ENCODE data around the gene AMBP.

The AMBP gene

GRCh38 chr9:114051706-114052105 lies 26.4 kb downstream of the AMBP start:
- TF ChIP-seq CTCF (conservative IDR thresholded peaks at IDR 0.05; ENCODE audit: low read depth): no peak
- no peak for DNase-seq (ENCODE audit: low spot score)
- ChIA-PET CTCF (interaction anchor here (0.5 to 0.6 kb wide), 2 partner anchors 11 to 108 kb away, joined by 3 read pairs; no protein-coding TSS in a partner anchor), POLR2A (ENCODE audit: low non-redundant PET) (no interaction called here)
- H3K27ac ChIP-seq: no peak overlapping the region

- H3K27ac ChIP-seq: no peak overlapping the region
- ChIA-PET POLR2A (ENCODE audit: low non-redundant PET) (no interaction called here), CTCF (interaction anchor here (0.6 kb wide), 1 partner anchor 12 kb away, joined by 3 read pairs; no protein-coding TSS in a partner anchor)
- DNase-seq (ENCODE audit: low spot score): no peak
- TF ChIP-seq CTCF (conservative IDR thresholded peaks at IDR 0.05; ENCODE audit: low read depth): no peak
Observed at GRCh38 chr9:114051281-114051680, 26.8 kb downstream of the AMBP start.

- no peak overlapping the region for H3K27ac ChIP-seq
- DNase-seq (ENCODE audit: low spot score): no peak
- CTCF ChIA-PET: no interaction called here
- no peak for TF ChIP-seq CTCF (conservative IDR thresholded peaks at IDR 0.05; ENCODE audit: low read depth)
- POLR2A ChIA-PET (ENCODE audit: low non-redundant PET): no interaction called here
Observed at GRCh38 chr9:114050646-114051045, 27.5 kb downstream of the AMBP start.

GRCh38 chr9:114050226-114050568 lies 27.9 kb downstream of the AMBP start:
- TF ChIP-seq CTCF (conservative IDR thresholded peaks at IDR 0.05; ENCODE audit: low read depth): no peak
- CTCF ChIA-PET: no interaction called here
- H3K27ac ChIP-seq: no peak overlapping the region
- POLR2A ChIA-PET (ENCODE audit: low non-redundant PET): no interaction called here
- DNase-seq (ENCODE audit: low spot score): no peak

GRCh38 chr9:114049441-114050225 lies 28.5 kb downstream of the AMBP start:
- H3K27ac ChIP-seq: no peak overlapping the region
- DNase-seq (ENCODE audit: low spot score): no peak
- POLR2A ChIA-PET (ENCODE audit: low non-redundant PET): no interaction called here
- no peak for TF ChIP-seq CTCF (conservative IDR thresholded peaks at IDR 0.05; ENCODE audit: low read depth)
- CTCF ChIA-PET: no interaction called here

- ChIA-PET CTCF (no interaction called here), POLR2A (ENCODE audit: low non-redundant PET) (no interaction called here)
- no peak overlapping the region for H3K27ac ChIP-seq
- DNase-seq (ENCODE audit: low spot score): no peak
- no peak for TF ChIP-seq CTCF (conservative IDR thresholded peaks at IDR 0.05; ENCODE audit: low read depth)
Observed at GRCh38 chr9:114048533-114049415, 29.3 kb downstream of the AMBP start.
